ENCODE results near the gene EIF3A.

DNA sequence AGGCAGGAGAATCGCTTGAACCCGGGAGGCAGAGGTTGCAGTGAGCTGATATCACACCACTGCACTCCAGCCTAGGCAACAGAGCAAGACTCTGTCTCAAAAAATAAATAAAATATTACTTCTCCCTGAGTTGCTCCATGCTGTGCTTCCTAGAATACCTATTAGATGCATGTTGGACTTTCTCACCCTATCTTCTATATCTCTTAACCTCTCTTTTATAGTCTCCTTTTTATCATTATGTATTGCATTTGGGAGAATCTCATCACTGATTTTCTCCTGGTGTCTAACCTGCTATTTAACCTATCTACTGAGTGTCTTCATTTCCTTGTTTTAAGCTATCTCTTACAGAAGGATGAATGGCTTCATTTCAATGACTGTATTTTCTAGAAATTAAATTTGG is 83.2 kb downstream of the EIF3A start:
- TF ChIP-seq, protein P1, sequence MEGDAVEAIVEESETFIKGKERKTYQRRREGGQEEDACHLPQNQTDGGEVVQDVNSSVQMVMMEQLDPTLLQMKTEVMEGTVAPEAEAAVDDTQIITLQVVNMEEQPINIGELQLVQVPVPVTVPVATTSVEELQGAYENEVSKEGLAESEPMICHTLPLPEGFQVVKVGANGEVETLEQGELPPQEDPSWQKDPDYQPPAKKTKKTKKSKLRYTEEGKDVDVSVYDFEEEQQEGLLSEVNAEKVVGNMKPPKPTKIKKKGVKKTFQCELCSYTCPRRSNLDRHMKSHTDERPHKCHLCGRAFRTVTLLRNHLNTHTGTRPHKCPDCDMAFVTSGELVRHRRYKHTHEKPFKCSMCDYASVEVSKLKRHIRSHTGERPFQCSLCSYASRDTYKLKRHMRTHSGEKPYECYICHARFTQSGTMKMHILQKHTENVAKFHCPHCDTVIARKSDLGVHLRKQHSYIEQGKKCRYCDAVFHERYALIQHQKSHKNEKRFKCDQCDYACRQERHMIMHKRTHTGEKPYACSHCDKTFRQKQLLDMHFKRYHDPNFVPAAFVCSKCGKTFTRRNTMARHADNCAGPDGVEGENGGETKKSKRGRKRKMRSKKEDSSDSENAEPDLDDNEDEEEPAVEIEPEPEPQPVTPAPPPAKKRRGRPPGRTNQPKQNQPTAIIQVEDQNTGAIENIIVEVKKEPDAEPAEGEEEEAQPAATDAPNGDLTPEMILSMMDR (conservative IDR thresholded peaks at IDR 0.05 in 1 of 2, IDR thresholded peaks at IDR 0.05 in 1 of 2; ENCODE audit: extremely low read depth in 1 of 2, insufficient read depth in 1 of 2, low read depth in 1 of 2, low read length in 2 of 2), result no peak
- no peak for TF ChIP-seq EZH2 (IDR thresholded peaks at IDR 0.05; ENCODE audit: borderline replicate concordance, low read length)

All from mammary epithelial cell (primary cell).